ENCODE data around the gene SLC36A4. TPM values are rescaled to one million over a fixed set of nuclear protein-coding genes. Genes with fewer than 3 reads are reported as not detected.
"Not testable (repeated sequence)": the region's sequence is repeated elsewhere in the genome, so short reads cannot be mapped to it uniquely, and the experiment has no call there.

SLC36A4 gene
- total RNA-seq, 4 donors from 2014 or later: 4.8 to 15.3 (median 6.2) TPM

- no peak for DNase-seq (ENCODE audit: low spot score in 2 of 2)
- intact Hi-C loops (cut with DNase I; ENCODE audit: low total_unique reads): no loop called here
- 60% methylated on average over 6 of the region's 6 CpGs for WGBS, 2 donors
- H3K4me3 ChIP-seq (ENCODE audit: low read depth, poor library complexity, severe bottlenecking): no peak overlapping the region
- no peak for TF ChIP-seq POLR2A (IDR thresholded peaks at IDR 0.05)
Measured at GRCh38 chr11:93117565-93117964, 80.2 kb downstream of the SLC36A4 start.

DNA sequence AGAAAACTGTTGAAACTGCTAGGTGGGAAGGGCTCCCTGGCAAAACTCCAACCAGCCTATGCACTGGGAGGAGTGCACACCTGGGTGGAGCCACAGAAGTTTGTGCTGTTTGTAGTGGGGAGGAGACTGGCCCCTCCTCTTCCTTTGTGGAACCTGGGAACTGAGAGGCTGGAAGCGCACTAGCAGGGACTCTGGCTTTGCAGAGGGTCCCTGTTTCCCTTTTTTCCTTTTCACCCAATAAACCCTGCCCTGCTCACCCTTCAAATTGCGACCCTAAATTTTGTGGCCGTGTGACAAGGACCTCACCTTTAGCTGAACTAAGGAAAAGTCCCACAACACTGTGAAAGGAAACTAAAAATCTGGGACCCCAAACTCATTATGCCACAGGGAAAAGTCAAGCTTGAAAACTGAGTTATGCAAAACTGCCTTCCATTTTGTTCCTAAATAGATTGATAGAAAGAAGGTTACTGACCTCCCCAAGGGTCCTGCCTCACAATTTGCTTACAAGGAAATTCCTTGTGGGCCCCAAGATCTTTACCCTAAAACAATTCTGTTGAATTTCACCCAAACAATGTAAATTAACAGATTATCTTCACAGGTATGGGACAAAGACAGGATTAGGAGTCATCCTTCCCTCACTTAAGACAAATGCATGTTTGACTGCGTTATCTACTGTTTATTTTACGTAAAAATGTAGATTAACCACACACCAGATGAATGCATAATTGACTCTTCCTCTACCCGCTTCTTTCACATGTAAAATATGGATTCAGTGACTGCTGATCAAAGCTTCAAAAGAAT lies 81.0 kb downstream of the SLC36A4 start:
- TF ChIP-seq POLR2A (IDR thresholded peaks at IDR 0.05): no peak
- TF ChIP-seq, protein P1, sequence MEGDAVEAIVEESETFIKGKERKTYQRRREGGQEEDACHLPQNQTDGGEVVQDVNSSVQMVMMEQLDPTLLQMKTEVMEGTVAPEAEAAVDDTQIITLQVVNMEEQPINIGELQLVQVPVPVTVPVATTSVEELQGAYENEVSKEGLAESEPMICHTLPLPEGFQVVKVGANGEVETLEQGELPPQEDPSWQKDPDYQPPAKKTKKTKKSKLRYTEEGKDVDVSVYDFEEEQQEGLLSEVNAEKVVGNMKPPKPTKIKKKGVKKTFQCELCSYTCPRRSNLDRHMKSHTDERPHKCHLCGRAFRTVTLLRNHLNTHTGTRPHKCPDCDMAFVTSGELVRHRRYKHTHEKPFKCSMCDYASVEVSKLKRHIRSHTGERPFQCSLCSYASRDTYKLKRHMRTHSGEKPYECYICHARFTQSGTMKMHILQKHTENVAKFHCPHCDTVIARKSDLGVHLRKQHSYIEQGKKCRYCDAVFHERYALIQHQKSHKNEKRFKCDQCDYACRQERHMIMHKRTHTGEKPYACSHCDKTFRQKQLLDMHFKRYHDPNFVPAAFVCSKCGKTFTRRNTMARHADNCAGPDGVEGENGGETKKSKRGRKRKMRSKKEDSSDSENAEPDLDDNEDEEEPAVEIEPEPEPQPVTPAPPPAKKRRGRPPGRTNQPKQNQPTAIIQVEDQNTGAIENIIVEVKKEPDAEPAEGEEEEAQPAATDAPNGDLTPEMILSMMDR (IDR thresholded peaks at IDR 0.05): no peak
- H3K4me3 ChIP-seq (ENCODE audit: low read depth, poor library complexity, severe bottlenecking): no peak overlapping the region
- intact Hi-C loops (cut with DNase I; ENCODE audit: low total_unique reads): no loop called here
- DNase-seq (ENCODE audit: low spot score in 2 of 2): no peak
- 47 to 63% methylated on average over 6 of the region's 6 CpGs for WGBS, 2 donors

DNA sequence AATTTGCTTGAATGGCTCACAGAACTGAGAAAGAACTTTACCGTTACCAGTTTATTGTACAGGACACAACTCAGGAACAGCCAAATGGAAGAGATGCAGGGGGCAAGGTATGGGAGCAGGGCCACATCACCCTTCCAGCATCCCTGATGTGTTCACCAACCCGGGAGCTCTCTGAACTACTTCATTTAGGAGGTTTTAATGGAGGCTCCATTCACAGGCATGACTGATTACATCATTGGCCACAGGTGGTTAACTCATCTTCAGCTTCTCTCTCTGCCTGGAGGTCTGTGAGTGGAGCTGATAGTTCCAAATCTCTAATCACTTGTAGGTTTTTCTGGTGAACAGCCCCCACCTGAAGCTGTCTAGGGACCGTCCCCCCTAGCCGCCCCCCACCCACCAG lies 83.5 kb downstream of the SLC36A4 start:
- no peak overlapping the region for H3K4me3 ChIP-seq (ENCODE audit: low read depth, poor library complexity, severe bottlenecking)
- no peak for TF ChIP-seq POLR2A (IDR thresholded peaks at IDR 0.05)
- TF ChIP-seq, protein P1 (IDR thresholded peaks at IDR 0.05): no peak
- no peak for DNase-seq (ENCODE audit: low spot score in 2 of 2)
- WGBS, 2 donors: 75 to 81% methylated on average over 4 of the region's 4 CpGs
- intact Hi-C loops (cut with DNase I; ENCODE audit: low total_unique reads): no loop called here

DNA sequence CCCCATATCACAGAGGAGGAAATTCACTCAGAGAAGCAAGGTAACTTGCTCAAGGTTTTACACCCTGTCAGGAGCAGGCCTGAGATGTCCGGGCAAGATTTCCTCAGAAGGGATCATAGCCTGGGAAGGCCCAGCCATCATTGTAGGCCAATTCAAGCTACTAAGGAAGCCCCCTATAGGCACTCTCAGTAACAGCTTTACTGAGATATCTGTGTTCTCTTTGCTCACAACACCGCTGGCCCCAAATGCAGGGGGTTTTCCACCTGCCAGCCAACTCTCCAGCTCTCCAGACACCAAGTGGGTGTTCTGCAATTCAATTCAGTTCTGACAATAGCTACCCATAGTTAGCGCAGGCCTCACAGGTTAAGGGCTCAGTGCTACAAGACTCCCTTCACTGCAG lies 84.0 kb downstream of the SLC36A4 start:
- intact Hi-C loops (cut with DNase I; ENCODE audit: low total_unique reads): no loop called here
- H3K4me3 ChIP-seq (ENCODE audit: low read depth, poor library complexity, severe bottlenecking): no peak overlapping the region
- TF ChIP-seq, protein P1 (IDR thresholded peaks at IDR 0.05): no peak
- TF ChIP-seq POLR2A (IDR thresholded peaks at IDR 0.05): no peak
- 64 to 79% methylated on average over 3 of the region's 3 CpGs for WGBS, 2 donors
- DNase-seq (ENCODE audit: low spot score in 2 of 2): no peak

DNA sequence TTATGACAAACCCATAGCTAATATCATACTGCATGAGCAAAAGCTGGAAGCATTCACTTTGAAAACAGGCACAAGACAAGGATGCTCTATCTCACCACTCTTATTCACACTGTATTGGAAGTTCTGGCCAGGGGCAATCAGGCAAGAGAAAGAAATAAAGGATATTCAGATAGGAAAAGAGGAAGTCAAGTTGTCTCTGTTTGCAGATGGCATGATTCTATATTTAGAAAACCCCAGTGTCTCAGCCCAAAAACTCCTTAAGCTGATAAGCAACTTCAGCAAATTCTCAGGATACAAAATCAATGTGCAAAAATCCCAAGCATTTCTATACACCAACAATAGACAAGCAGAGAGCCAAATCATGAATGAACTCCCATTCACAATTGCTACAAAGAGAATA lies 86.6 kb downstream of the SLC36A4 start:
- H3K4me3 ChIP-seq (ENCODE audit: low read depth, poor library complexity, severe bottlenecking); intact Hi-C loops (cut with DNase I; ENCODE audit: low total_unique reads); DNase-seq (ENCODE audit: low spot score in 2 of 2): not testable (repeated sequence)

GRCh38 chr11:93100211-93100610 lies 97.6 kb downstream of the SLC36A4 start:
- H3K4me3 ChIP-seq (ENCODE audit: low read depth, poor library complexity, severe bottlenecking): no peak overlapping the region
- no peak for TF ChIP-seq POLR2A (IDR thresholded peaks at IDR 0.05)
- TF ChIP-seq, protein P1 (IDR thresholded peaks at IDR 0.05): no peak
- intact Hi-C loops (cut with DNase I; ENCODE audit: low total_unique reads): no loop called here
- 43 to 53% methylated on average over 2 of the region's 2 CpGs for WGBS, 2 donors
- no peak for DNase-seq (ENCODE audit: low spot score in 2 of 2)

DNA sequence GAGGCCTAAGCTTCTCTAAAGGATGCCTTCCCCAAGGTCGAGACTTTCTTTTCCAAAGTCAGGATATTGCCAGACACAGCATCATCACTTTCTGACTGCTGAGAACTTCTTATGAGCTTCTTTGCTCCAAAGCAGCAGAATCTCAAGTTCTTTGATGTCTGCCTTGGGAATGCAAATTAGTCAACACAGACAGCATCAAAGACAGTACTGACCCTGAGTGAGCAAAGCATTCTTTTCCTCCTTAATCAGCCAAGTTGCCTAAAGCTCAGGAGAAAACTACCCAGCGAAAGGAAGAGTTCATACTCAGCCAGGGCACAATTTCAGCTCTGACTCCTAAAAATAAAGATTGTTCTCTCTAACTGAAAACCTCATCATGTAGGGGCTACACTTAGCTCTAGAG lies 98.0 kb downstream of the SLC36A4 start:
- WGBS, 2 donors: 58 to 61% methylated on average over 2 of the region's 2 CpGs
- intact Hi-C loops (cut with DNase I; ENCODE audit: low total_unique reads): no loop called here
- no peak overlapping the region for H3K4me3 ChIP-seq (ENCODE audit: low read depth, poor library complexity, severe bottlenecking)
- no peak for DNase-seq (ENCODE audit: low spot score in 2 of 2)
- TF ChIP-seq, protein P1 (IDR thresholded peaks at IDR 0.05): no peak
- no peak for TF ChIP-seq POLR2A (IDR thresholded peaks at IDR 0.05)

Data from lower leg skin (tissue), 4 donors.